ENCODE data around the gene CD55. TPM values are rescaled to one million over a fixed set of nuclear protein-coding genes. Genes with fewer than 3 reads are reported as not detected.

CD55 gene, protein sequence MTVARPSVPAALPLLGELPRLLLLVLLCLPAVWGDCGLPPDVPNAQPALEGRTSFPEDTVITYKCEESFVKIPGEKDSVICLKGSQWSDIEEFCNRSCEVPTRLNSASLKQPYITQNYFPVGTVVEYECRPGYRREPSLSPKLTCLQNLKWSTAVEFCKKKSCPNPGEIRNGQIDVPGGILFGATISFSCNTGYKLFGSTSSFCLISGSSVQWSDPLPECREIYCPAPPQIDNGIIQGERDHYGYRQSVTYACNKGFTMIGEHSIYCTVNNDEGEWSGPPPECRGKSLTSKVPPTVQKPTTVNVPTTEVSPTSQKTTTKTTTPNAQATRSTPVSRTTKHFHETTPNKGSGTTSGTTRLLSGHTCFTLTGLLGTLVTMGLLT
- 35.1 to 37.9 TPM (median 35.3 TPM) in 3 replicates for total RNA-seq

DNA sequence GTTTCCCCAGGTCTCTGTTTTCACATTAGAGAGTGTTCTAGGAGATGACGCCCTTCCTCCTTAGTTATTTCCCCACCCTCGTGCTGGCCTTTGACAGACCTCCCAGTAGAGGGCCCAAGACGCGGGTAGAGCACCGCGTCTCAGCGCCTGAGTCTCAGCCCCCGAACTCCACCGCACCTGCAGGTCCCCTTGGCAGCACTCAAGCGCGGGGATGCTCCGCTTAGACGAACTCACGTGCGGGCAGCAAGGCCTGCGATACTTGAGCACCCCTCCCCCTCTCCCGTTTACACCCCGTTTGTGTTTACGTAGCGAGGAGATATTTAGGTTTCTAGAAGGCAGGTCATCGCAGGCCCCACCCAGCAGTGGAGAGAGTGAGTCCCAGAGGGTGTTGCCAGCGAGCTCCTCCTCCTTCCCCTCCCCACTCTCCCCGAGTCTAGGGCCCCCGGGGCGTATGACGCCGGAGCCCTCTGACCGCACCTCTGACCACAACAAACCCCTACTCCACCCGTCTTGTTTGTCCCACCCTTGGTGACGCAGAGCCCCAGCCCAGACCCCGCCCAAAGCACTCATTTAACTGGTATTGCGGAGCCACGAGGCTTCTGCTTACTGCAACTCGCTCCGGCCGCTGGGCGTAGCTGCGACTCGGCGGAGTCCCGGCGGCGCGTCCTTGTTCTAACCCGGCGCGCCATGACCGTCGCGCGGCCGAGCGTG is at the start of gene CD55:
CD55 (plus strand) TSS at position 600 of the 711 bp plus-strand sequence; CDS start at position 688, 88 bp downstream.
- Mint-ChIP-seq H3K4me3 (peak within 1 kb of the TSS; percentile 92), H3K27ac (peak within 1 kb of the TSS; percentile 99), H3K36me3 (peaks cover 4% of the 10 kb centered on the region), H3K9me3 (no peaks in the 10 kb centered on the region), H3K4me1 (peaks cover 35% of the 10 kb centered on the region), H3K27me3 (ENCODE audit: low read depth) (peaks cover 8% of the 10 kb centered on the region)
- TF ChIP-seq, protein P1, sequence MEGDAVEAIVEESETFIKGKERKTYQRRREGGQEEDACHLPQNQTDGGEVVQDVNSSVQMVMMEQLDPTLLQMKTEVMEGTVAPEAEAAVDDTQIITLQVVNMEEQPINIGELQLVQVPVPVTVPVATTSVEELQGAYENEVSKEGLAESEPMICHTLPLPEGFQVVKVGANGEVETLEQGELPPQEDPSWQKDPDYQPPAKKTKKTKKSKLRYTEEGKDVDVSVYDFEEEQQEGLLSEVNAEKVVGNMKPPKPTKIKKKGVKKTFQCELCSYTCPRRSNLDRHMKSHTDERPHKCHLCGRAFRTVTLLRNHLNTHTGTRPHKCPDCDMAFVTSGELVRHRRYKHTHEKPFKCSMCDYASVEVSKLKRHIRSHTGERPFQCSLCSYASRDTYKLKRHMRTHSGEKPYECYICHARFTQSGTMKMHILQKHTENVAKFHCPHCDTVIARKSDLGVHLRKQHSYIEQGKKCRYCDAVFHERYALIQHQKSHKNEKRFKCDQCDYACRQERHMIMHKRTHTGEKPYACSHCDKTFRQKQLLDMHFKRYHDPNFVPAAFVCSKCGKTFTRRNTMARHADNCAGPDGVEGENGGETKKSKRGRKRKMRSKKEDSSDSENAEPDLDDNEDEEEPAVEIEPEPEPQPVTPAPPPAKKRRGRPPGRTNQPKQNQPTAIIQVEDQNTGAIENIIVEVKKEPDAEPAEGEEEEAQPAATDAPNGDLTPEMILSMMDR (IDR thresholded peaks at IDR 0.05; ENCODE audit: unreplicated experiment), result peak; percentile 19
- DNase-seq (ENCODE audit: low spot score in 2 of 2, unreplicated experiment in 2 of 2), result peak; percentile 50 to 79

DNA sequence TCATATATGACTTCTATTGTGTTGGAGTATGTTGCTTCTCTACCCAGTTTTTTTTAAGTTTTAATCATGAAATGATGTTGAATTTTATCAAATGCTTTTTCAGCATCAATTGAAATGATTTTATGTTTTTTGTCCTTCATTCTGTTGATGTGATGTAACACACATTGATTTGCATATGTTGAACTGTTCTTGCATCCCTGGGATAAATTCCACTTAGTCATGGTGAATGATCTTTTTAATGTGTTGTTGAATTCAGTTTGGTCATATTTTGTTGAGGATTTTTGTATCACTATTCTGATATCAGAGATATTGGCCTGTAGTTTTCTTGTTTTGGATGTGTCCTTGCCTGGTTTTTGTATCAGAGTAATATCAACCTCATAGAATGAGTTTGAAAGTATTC is 46.6 kb upstream of the CD55 start:
- H3K4me3 Mint-ChIP-seq, result no peak overlapping the region
- DNase-seq (ENCODE audit: low spot score in 2 of 2, unreplicated experiment in 2 of 2), result no peak
- TF ChIP-seq, protein P1 (IDR thresholded peaks at IDR 0.05; ENCODE audit: unreplicated experiment), result no peak
- H3K27me3 Mint-ChIP-seq (ENCODE audit: low read depth), result no peaks in the 10 kb centered on the region
- H3K4me1 Mint-ChIP-seq, result no peaks in the 10 kb centered on the region
- peaks cover 46% of the 10 kb centered on the region for H3K9me3 Mint-ChIP-seq
- no peak overlapping the region for H3K27ac Mint-ChIP-seq
- peaks cover 6% of the 10 kb centered on the region for H3K36me3 Mint-ChIP-seq

DNA sequence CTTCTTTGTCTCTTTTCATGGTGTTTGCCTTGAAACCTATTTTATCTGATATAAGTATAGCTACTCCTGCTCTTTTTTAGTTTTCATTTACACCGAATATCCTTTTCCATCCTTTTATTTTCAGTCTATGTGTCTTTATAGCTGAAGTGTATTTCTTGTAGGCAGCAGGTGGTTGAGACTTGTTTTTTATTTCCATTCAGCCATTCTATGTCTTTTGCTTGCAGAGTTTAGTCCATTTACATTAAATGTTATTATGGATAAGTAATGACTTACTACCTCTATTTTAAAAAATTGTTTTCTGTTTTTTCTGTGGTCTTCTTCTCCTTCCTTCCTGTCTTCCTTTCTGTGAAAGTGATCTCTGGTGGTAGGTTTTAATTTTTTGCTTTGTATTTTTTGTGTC is 45.0 kb upstream of the CD55 start:
- Mint-ChIP-seq H3K9me3 (peaks cover 46% of the 10 kb centered on the region), H3K27me3 (ENCODE audit: low read depth) (no peaks in the 10 kb centered on the region), H3K4me3 (no peak overlapping the region), H3K27ac (no peak overlapping the region), H3K4me1 (no peaks in the 10 kb centered on the region), H3K36me3 (peaks cover 6% of the 10 kb centered on the region)
- no peak for DNase-seq (ENCODE audit: low spot score in 2 of 2, unreplicated experiment in 2 of 2)
- TF ChIP-seq, protein P1 (IDR thresholded peaks at IDR 0.05; ENCODE audit: unreplicated experiment), result no peak

DNA sequence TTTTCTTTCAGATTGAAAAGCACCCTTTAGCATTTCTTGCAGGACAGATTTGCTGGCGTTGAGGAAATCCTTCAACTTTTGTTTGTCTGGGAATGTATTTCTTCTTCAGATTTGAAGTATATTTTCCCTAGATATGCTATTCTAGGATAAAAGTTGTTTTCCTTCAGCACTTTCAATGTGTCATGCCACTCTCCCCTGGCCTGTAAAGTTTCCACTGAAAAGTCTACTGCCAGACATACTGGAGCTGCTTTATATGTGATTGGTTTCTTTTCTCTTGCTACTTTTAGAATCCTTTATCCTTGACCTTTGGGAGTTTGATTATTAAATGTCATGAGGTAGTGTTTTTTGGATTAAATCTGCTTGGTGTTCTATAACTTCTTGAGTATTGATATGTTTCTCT is 44.2 kb upstream of the CD55 start:
- Mint-ChIP-seq H3K9me3 (peaks cover 40% of the 10 kb centered on the region), H3K27ac (no peak overlapping the region)

DNA sequence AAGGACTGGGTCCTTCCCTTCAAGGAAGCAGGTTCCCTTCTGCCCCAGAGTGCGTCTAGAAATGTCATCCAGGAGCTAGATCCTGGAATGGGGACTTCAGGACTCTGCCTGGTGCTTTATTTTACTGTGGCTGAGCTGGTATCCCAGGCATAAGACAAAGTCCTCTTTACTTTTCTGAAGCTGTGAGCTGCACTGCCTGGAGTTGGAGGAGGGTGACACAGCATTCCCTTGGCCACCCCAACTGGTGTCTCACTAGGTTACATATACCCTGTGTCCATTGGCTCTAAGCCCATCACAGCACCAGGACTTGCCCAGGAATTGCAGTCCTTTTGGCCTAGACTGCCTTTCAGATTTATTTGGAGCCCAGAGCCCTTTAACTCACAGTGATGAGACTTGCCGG is 41.8 kb upstream of the CD55 start:
- no peak for DNase-seq (ENCODE audit: low spot score in 2 of 2, unreplicated experiment in 2 of 2)
- H3K27me3 Mint-ChIP-seq (ENCODE audit: low read depth), result no peaks in the 10 kb centered on the region
- peaks cover 12% of the 10 kb centered on the region for H3K4me1 Mint-ChIP-seq
- H3K27ac Mint-ChIP-seq, result no peak overlapping the region
- H3K36me3 Mint-ChIP-seq, result peaks cover 5% of the 10 kb centered on the region
- no peak overlapping the region for H3K4me3 Mint-ChIP-seq
- H3K9me3 Mint-ChIP-seq, result peaks cover 22% of the 10 kb centered on the region
- TF ChIP-seq, protein P1 (IDR thresholded peaks at IDR 0.05; ENCODE audit: unreplicated experiment), result no peak

More for the DNA sequence above, 44.2 kb upstream of the CD55 start:
- H3K36me3 Mint-ChIP-seq, result peaks cover 6% of the 10 kb centered on the region
- no peak for DNase-seq (ENCODE audit: low spot score in 2 of 2, unreplicated experiment in 2 of 2)
- no peaks in the 10 kb centered on the region for H3K27me3 Mint-ChIP-seq (ENCODE audit: low read depth)
- no peak overlapping the region for H3K4me3 Mint-ChIP-seq
- peaks cover 4% of the 10 kb centered on the region for H3K4me1 Mint-ChIP-seq
- TF ChIP-seq, protein P1 (IDR thresholded peaks at IDR 0.05; ENCODE audit: unreplicated experiment), result no peak
